WTC11 (cell line): ENCODE measurements around the gene ANKRD27. TPM values are rescaled to one million over a fixed set of nuclear protein-coding genes. Genes with fewer than 3 reads are reported as not detected.

ENCODE experiments used
- ATAC-seq: fragments of 200-7000 bp; cut with Tn5 transposase; 2 replicates; pipeline ENCODE4 v1.10.0; 2021; ENCODE audit warnings: mild to moderate bottlenecking, moderate library complexity
- CTCF ChIA-PET: fragments of 300-600 bp; sonication (Branson Sonifier 250); formaldehyde crosslinking; loops from one replicate; lab custom pipeline; 2021; ENCODE audit warnings: antibody characterized with exemption; lab: Charles Lee
- POLR2A ChIA-PET: fragments of 350-600 bp; sonication (Branson Sonifier 250); formaldehyde crosslinking; loops from one replicate; lab custom pipeline; 2021; ENCODE audit warnings: antibody characterized with exemption; lab: Charles Lee
- DNase-seq: peaks from one replicate; pipeline ENCODE4 v3.0.0; 2021; ENCODE audit warnings: low spot score
- H3K27ac Mint-ChIP-seq: 2 replicates; pipeline ENCODE4 v1.8.0; 2021; ENCODE audit warnings: mixed read lengths
- H3K27me3 Mint-ChIP-seq: 2 replicates; pipeline ENCODE4 v1.8.0; 2021; ENCODE audit warnings: low read depth, mild to moderate bottlenecking, moderate library complexity, mixed read lengths
- H3K36me3 Mint-ChIP-seq: 2 replicates; pipeline ENCODE4 v1.8.0; 2021; ENCODE audit warnings: mixed read lengths
- H3K4me1 Mint-ChIP-seq: 2 replicates; pipeline ENCODE4 v1.8.0; 2022; ENCODE audit warnings: mixed read lengths
- H3K4me3 Mint-ChIP-seq: 2 replicates; pipeline ENCODE4 v1.8.0; 2021; ENCODE audit warnings: mild to moderate bottlenecking, moderate library complexity, mixed read lengths
- H3K9me3 Mint-ChIP-seq: 2 replicates; pipeline ENCODE4 v1.8.0; 2021; ENCODE audit warnings: mixed read lengths
- ARID4B ChIP-seq: sonication (generic); formaldehyde crosslinking; IDR thresholded peaks from 2 replicates; pipeline ENCODE4 v1.8.0; 2023; ENCODE audit warnings: missing genetic modification reagents, mild to moderate bottlenecking, borderline replicate concordance
- ATF1 ChIP-seq: sonication (generic); formaldehyde crosslinking; IDR thresholded peaks from 2 replicates; pipeline ENCODE4 v1.8.1; 2023; ENCODE audit warnings: mild to moderate bottlenecking, moderate library complexity, missing genetic modification reagents
- CREB1 ChIP-seq: sonication (generic); formaldehyde crosslinking; IDR thresholded peaks from 2 replicates; pipeline ENCODE4 v1.8.0; 2023; ENCODE audit warnings: mild to moderate bottlenecking, missing genetic modification reagents
- ELF4 ChIP-seq: sonication (generic); formaldehyde crosslinking; IDR thresholded peaks from 2 replicates; pipeline ENCODE4 v1.8.1; 2022; ENCODE audit warnings: low read depth, mild to moderate bottlenecking, moderate library complexity, missing genetic modification reagents
- ESRRA ChIP-seq: sonication (generic); formaldehyde crosslinking; IDR thresholded peaks from 2 replicates; pipeline ENCODE4 v1.8.1; 2022; ENCODE audit warnings: mild to moderate bottlenecking, missing genetic modification reagents, borderline replicate concordance
- FOXP1 ChIP-seq: sonication (generic); formaldehyde crosslinking; IDR thresholded peaks from 2 replicates; pipeline ENCODE4 v1.8.0; 2022; ENCODE audit warnings: missing genetic modification reagents, mild to moderate bottlenecking, moderate library complexity, borderline replicate concordance
- FOXP4 ChIP-seq: sonication (generic); formaldehyde crosslinking; IDR thresholded peaks from 2 replicates; pipeline ENCODE4 v1.8.0; 2022; ENCODE audit warnings: mild to moderate bottlenecking, missing genetic modification reagents
- GRHL2 ChIP-seq: fragments of 250-450 bp; sonication (Bioruptor Pico); IDR thresholded peaks from 2 replicates; pipeline ENCODE4 v1.8.0; 2022; ENCODE audit warnings: mild to moderate bottlenecking, moderate library complexity; ENCODE audit not compliant: insufficient replicate concordance, severe bottlenecking
- IRF2 ChIP-seq: sonication (generic); formaldehyde crosslinking; IDR thresholded peaks from 2 replicates; pipeline ENCODE4 v1.8.0; 2022; ENCODE audit warnings: low read depth, missing genetic modification reagents, borderline replicate concordance
- JAZF1 ChIP-seq: fragments of 250-450 bp; sonication (Bioruptor Pico); IDR thresholded peaks from 2 replicates; pipeline ENCODE4 v1.9.0; 2021; ENCODE audit warnings: moderate library complexity, mild to moderate bottlenecking, inconsistent platforms
- MYBL2 ChIP-seq: sonication (generic); formaldehyde crosslinking; IDR thresholded peaks from 2 replicates; pipeline ENCODE4 v1.8.1; 2023; ENCODE audit warnings: mild to moderate bottlenecking, moderate library complexity, missing genetic modification reagents
- NFYB ChIP-seq: sonication (generic); formaldehyde crosslinking; conservative IDR thresholded peaks from 2 replicates; pipeline ENCODE4 v1.8.0; 2022; ENCODE audit warnings: low read depth, missing genetic modification reagents
- SMAD3 ChIP-seq: sonication (generic); formaldehyde crosslinking; IDR thresholded peaks from 2 replicates; pipeline ENCODE4 v1.8.0; 2022; ENCODE audit warnings: missing genetic modification reagents, mild to moderate bottlenecking, borderline replicate concordance
- TEAD4 ChIP-seq: sonication (generic); formaldehyde crosslinking; IDR thresholded peaks from 2 replicates; pipeline ENCODE4 v1.8.0; 2022; ENCODE audit warnings: mild to moderate bottlenecking, missing genetic modification reagents
- TP53 ChIP-seq: sonication (generic); formaldehyde crosslinking; IDR thresholded peaks from 2 replicates; pipeline ENCODE4 v1.8.1; 2023; ENCODE audit warnings: mild to moderate bottlenecking, missing genetic modification reagents
- ZNF138 ChIP-seq: sonication (generic); formaldehyde crosslinking; conservative IDR thresholded peaks from 2 replicates; pipeline ENCODE4 v1.8.1; 2022; ENCODE audit warnings: mild to moderate bottlenecking, moderate library complexity, missing genetic modification reagents
- ZNF232 ChIP-seq: sonication (generic); formaldehyde crosslinking; IDR thresholded peaks from 2 replicates; pipeline ENCODE4 v1.8.0; 2022; ENCODE audit warnings: mild to moderate bottlenecking, missing genetic modification reagents
- total RNA-seq: library from RNA; stranded (reverse); gene quantifications from 3 replicates; pipeline ENCODE4 v1.2.3, GENCODE V29; 2021
- TF ChIP-seq, protein P1 (sequence below): fragments of 200-600 bp; IDR thresholded peaks from 2 replicates; pipeline ENCODE4 v1.8.0; 2022; ENCODE audit warnings: antibody characterized with exemption
- TF ChIP-seq, protein P2 (sequence below): sonication (generic); formaldehyde crosslinking; IDR thresholded peaks from 2 replicates; pipeline ENCODE4 v1.8.0; 2022; ENCODE audit warnings: mild to moderate bottlenecking, missing genetic modification reagents
- TF ChIP-seq, protein P3 (sequence below): fragments of 250-450 bp; sonication (Bioruptor Pico); IDR thresholded peaks from 2 replicates; pipeline ENCODE4 v1.8.0; 2021; ENCODE audit warnings: mild to moderate bottlenecking
- TF ChIP-seq, protein P4 (sequence below): sonication (generic); formaldehyde crosslinking; IDR thresholded peaks from 2 replicates; pipeline ENCODE4 v1.8.1; 2023; ENCODE audit warnings: mild to moderate bottlenecking, missing genetic modification reagents

ANKRD27 gene
- total RNA-seq, 1 experiment from 2014 or later, result 48.6 TPM

GRCh38 chr19:32570081-32570785 lies 104.7 kb downstream of the ANKRD27 start (continued):
- no peak for TF ChIP-seq ATF1 (CRISPR knock-in tag)
- TF ChIP-seq, protein P1, sequence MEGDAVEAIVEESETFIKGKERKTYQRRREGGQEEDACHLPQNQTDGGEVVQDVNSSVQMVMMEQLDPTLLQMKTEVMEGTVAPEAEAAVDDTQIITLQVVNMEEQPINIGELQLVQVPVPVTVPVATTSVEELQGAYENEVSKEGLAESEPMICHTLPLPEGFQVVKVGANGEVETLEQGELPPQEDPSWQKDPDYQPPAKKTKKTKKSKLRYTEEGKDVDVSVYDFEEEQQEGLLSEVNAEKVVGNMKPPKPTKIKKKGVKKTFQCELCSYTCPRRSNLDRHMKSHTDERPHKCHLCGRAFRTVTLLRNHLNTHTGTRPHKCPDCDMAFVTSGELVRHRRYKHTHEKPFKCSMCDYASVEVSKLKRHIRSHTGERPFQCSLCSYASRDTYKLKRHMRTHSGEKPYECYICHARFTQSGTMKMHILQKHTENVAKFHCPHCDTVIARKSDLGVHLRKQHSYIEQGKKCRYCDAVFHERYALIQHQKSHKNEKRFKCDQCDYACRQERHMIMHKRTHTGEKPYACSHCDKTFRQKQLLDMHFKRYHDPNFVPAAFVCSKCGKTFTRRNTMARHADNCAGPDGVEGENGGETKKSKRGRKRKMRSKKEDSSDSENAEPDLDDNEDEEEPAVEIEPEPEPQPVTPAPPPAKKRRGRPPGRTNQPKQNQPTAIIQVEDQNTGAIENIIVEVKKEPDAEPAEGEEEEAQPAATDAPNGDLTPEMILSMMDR, result no peak
- no peak for TF ChIP-seq TEAD4 (CRISPR knock-in tag)
- TF ChIP-seq ESRRA (CRISPR knock-in tag), result no peak
- TF ChIP-seq ARID4B (CRISPR knock-in tag), result no peak
- no peak for TF ChIP-seq JAZF1
- TF ChIP-seq, protein P2, sequence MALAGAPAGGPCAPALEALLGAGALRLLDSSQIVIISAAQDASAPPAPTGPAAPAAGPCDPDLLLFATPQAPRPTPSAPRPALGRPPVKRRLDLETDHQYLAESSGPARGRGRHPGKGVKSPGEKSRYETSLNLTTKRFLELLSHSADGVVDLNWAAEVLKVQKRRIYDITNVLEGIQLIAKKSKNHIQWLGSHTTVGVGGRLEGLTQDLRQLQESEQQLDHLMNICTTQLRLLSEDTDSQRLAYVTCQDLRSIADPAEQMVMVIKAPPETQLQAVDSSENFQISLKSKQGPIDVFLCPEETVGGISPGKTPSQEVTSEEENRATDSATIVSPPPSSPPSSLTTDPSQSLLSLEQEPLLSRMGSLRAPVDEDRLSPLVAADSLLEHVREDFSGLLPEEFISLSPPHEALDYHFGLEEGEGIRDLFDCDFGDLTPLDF (CRISPR knock-in tag), result no peak
- TF ChIP-seq SMAD3, result no peak

- H3K27me3 Mint-ChIP-seq, result peaks cover 2% of the 10 kb centered on the region; the same call in 1 of the 2 replicates
Observed at GRCh38 chr19:32567486-32567885, 107.5 kb downstream of the ANKRD27 start.

GRCh38 chr19:32566246-32566830 lies 108.6 kb downstream of the ANKRD27 start:
- Mint-ChIP-seq H3K9me3 (no peaks in the 10 kb centered on the region), H3K4me3 (no peak overlapping the region), H3K27me3 (peaks cover 2% of the 10 kb centered on the region; the same call in 1 of the 2 replicates), H3K27ac (no peak overlapping the region), H3K36me3 (no peaks in the 10 kb centered on the region), H3K4me1 (peaks cover 2% of the 10 kb centered on the region; the same call in 1 of the 2 replicates)
- DNase-seq, result no peak
- ChIA-PET POLR2A (no interaction called here), CTCF (interaction anchor here (1.0 kb wide), 2 partner anchors 247 to 248 kb away, joined by 3 read pairs; no protein-coding TSS in a partner anchor)
- ATAC-seq, result no peak
- TF ChIP-seq CREB1 (CRISPR knock-in tag) (no peak), NFYB (CRISPR knock-in tag) (no peak), TP53 (CRISPR knock-in tag) (no peak), FOXP1 (CRISPR knock-in tag) (no peak), ELF4 (CRISPR knock-in tag) (no peak), FOXP4 (CRISPR knock-in tag) (no peak)
- TF ChIP-seq, protein P3, sequence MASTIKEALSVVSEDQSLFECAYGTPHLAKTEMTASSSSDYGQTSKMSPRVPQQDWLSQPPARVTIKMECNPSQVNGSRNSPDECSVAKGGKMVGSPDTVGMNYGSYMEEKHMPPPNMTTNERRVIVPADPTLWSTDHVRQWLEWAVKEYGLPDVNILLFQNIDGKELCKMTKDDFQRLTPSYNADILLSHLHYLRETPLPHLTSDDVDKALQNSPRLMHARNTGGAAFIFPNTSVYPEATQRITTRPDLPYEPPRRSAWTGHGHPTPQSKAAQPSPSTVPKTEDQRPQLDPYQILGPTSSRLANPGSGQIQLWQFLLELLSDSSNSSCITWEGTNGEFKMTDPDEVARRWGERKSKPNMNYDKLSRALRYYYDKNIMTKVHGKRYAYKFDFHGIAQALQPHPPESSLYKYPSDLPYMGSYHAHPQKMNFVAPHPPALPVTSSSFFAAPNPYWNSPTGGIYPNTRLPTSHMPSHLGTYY (CRISPR knock-in tag), result no peak
- TF ChIP-seq, protein P4, sequence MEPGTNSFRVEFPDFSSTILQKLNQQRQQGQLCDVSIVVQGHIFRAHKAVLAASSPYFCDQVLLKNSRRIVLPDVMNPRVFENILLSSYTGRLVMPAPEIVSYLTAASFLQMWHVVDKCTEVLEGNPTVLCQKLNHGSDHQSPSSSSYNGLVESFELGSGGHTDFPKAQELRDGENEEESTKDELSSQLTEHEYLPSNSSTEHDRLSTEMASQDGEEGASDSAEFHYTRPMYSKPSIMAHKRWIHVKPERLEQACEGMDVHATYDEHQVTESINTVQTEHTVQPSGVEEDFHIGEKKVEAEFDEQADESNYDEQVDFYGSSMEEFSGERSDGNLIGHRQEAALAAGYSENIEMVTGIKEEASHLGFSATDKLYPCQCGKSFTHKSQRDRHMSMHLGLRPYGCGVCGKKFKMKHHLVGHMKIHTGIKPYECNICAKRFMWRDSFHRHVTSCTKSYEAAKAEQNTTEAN, result no peak

More at GRCh38 chr19:32567486-32567885, 107.5 kb downstream of the ANKRD27 start:
- CTCF ChIA-PET, result interaction anchor here (1.0 kb wide), 1 partner anchor 248 kb away, joined by 3 read pairs; no protein-coding TSS in a partner anchor
- TF ChIP-seq IRF2 (CRISPR knock-in tag) (no peak), ZNF138 (no peak), GRHL2 (CRISPR knock-in tag) (no peak), ZNF232 (CRISPR knock-in tag) (no peak), MYBL2 (CRISPR knock-in tag) (no peak), FOXP1 (CRISPR knock-in tag) (no peak)
- Mint-ChIP-seq H3K9me3 (no peaks in the 10 kb centered on the region), H3K27ac (no peak overlapping the region), H3K4me1 (peaks cover 2% of the 10 kb centered on the region; the same call in 1 of the 2 replicates), H3K4me3 (no peak overlapping the region), H3K36me3 (no peaks in the 10 kb centered on the region)
- no peak for DNase-seq
- no peak for ATAC-seq
- POLR2A ChIA-PET, result no interaction called here
